ENCODE measurements around the gene SMG7. TPM values are rescaled to one million over a fixed set of nuclear protein-coding genes. Genes with fewer than 3 reads are reported as not detected.

SMG7 gene
- total and polyA plus RNA-seq, 10 of the 15 experiments (the other 5 are each of a cell fraction or from before 2014, with no cell fraction given): 9.5 to 65.4 (median 42.7) TPM

GRCh38 chr1:183589874-183590243, 117.6 kb downstream of the SMG7 start:
- ChIA-PET RAD21 (ENCODE audit: unreplicated experiment) (interaction anchor here (0.7 to 9.5 kb wide), 19 partner anchors 10 to 326 kb away, joined by 3 to 188 read pairs (median 4); partner anchors contain the start of gene SMG7), CTCF (interaction anchor here (0.8 to 8.9 kb wide), 13 partner anchors 9 to 324 kb away, joined by 3 to 152 read pairs (median 5); no protein-coding TSS in a partner anchor), SMC1A (ENCODE audit: uncharacterized antibody, unreplicated experiment) (interaction anchor here (0.6 to 11.7 kb wide), 19 partner anchors 9 to 324 kb away, joined by 3 to 363 read pairs (median 5); partner anchors contain the start of genes APOBEC4 and ARPC5), POLR2A (interaction anchor here (0.6 to 12.1 kb wide), 13 partner anchors 9 to 284 kb away, joined by 3 to 199 read pairs (median 4); partner anchors contain the start of gene APOBEC4)
- H3K4me3 ChIP-seq: peak overlapping the region; percentile 73
- H4K20me1 ChIP-seq (ENCODE audit: control insufficient read depth, insufficient read depth): no peaks in the 10 kb centered on the region
- in situ Hi-C loops (cut with MboI): no loop called here
- H3K27ac ChIP-seq (ENCODE audit: control insufficient read depth, insufficient read depth): peak overlapping the region; percentile 95
- ATAC-seq (peak; percentile 51), DNase-seq (ENCODE audit: low read depth, low spot score) (no peak), FAIRE-seq (no peak)
- peak overlapping the region; percentile 98 for H3K4me2 ChIP-seq (ENCODE audit: control insufficient read depth, insufficient read depth)
- TSS peak; percentile 70 for BruUV-seq (replicated peaks)
- no peaks in the 10 kb centered on the region; the same call in 2 of the 3 replicates for H3K9me3 ChIP-seq (replicated peaks; ENCODE audit: control insufficient read depth, insufficient read depth, low read length)
- peaks cover 15% of the 10 kb centered on the region for H3K79me2 ChIP-seq (ENCODE audit: control insufficient read depth, insufficient read depth, low read length)
- intact Hi-C loops (cut with micrococcal nuclease; ENCODE audit: unreplicated experiment): loop anchor here (1.0 to 5.0 kb wide), 3 partner anchors 14 to 307 kb away; no protein-coding TSS in a partner anchor
- H3K27me3 ChIP-seq (replicated peaks in 1 of 2; ENCODE audit: control insufficient read depth in 2 of 2, insufficient read depth in 2 of 2, low read length in 1 of 2): no peaks in the 10 kb centered on the region
- 0% methylated on average over 4 of the region's 4 CpGs for WGBS (ENCODE audit: insufficient coverage, insufficient replicate concordance, low lambda C conversion rate, missing lambda C conversion rate)
- peak overlapping the region; percentile 73 for H2AFZ ChIP-seq (ENCODE audit: control insufficient read depth, low read depth, low read length)
- TF ChIP-seq KLF5 (IDR thresholded peaks at IDR 0.05; ENCODE audit: partially characterized antibody) (peak; percentile 1), PKNOX1 (IDR thresholded peaks at IDR 0.05) (no peak)
- peaks cover 52% of the 10 kb centered on the region for H3K4me1 ChIP-seq (ENCODE audit: control insufficient read depth, insufficient read depth, low read length)
- no peaks in the 10 kb centered on the region; a peak in 1 of 4 replicates for H3K36me3 ChIP-seq (ENCODE audit: control insufficient read depth in 2 of 2, insufficient read depth in 2 of 2, low read length in 1 of 2)
- H3K9ac ChIP-seq (ENCODE audit: control insufficient read depth, insufficient read depth, low read length): peak overlapping the region; percentile 79

Measured in GM12878 (cell line).